K562 (cell line): ENCODE measurements around the gene SIGLEC14. TPM values are rescaled to one million over a fixed set of nuclear protein-coding genes. Genes with fewer than 3 reads are reported as not detected.

ENCODE experiments used
- CBX1 ChIP-seq: sonication (generic); IDR thresholded peaks from 2 replicates; pipeline ENCODE4 v1.6.1; 2016; ENCODE audit warnings: antibody characterized with exemption, low read depth, mild to moderate bottlenecking
- ILF3 ChIP-seq: fragments of 450-650 bp; IDR thresholded peaks from 2 replicates; pipeline ENCODE4 v1.6.1; 2018; ENCODE audit warnings: antibody characterized with exemption, mild to moderate bottlenecking, moderate library complexity, borderline replicate concordance
- MCM2 ChIP-seq: fragments of 450-650 bp; IDR thresholded peaks from 2 replicates; pipeline ENCODE4 v1.6.1; 2017; ENCODE audit warnings: low read depth, mild to moderate bottlenecking
- NCOR1 ChIP-seq: fragments of 450-650 bp; IDR thresholded peaks from 2 replicates; pipeline ENCODE4 v1.6.1; 2016; ENCODE audit warnings: mild to moderate bottlenecking, moderate library complexity
- POU5F1 ChIP-seq: fragments of 150-350 bp; IDR thresholded peaks from 2 replicates; pipeline ENCODE4 v1.6.1; 2014; ENCODE audit warnings: borderline replicate concordance, low read length, low read depth, mild to moderate bottlenecking; ENCODE audit not compliant: partially characterized antibody
- RBM25 ChIP-seq: fragments of 200-400 bp; formaldehyde crosslinking; IDR thresholded peaks from 2 replicates; pipeline ENCODE4 v1.6.1; 2018; ENCODE audit warnings: low read length, low read depth, moderate library complexity; ENCODE audit not compliant: severe bottlenecking
- RBM39 ChIP-seq: fragments of 200-400 bp; formaldehyde crosslinking; optimal IDR thresholded peaks from 2 replicates; pipeline ENCODE3; 2018; ENCODE audit warnings: low read depth, low read length
- TARDBP ChIP-seq: fragments of 450-650 bp; IDR thresholded peaks from 2 replicates; pipeline ENCODE4 v1.6.1; 2016
- TEAD1 ChIP-seq, 2 experiments: fragments of 450-650 bp in 1 of 2; sonication (generic) in 1 of 2; formaldehyde crosslinking; IDR thresholded peaks; 2 replicates each; pipeline versions ENCODE4 v1.4.0 to v1.8.0; 2020 to 2022; ENCODE audit warnings: mild to moderate bottlenecking in 2 of 2, missing genetic modification reagents in 1 of 2
- XRCC3 ChIP-seq: fragments of 450-650 bp; IDR thresholded peaks from 2 replicates; pipeline ENCODE4 v1.6.1; 2017; ENCODE audit warnings: mild to moderate bottlenecking, moderate library complexity
- ZFP30 ChIP-seq: fragments of 250-450 bp; sonication (Bioruptor Pico); IDR thresholded peaks from 2 replicates; pipeline ENCODE4 v1.8.0; 2022; ENCODE audit warnings: moderate library complexity, mild to moderate bottlenecking, inconsistent platforms, borderline replicate concordance
- ZSCAN32 ChIP-seq: fragments of 450-650 bp; formaldehyde crosslinking; IDR thresholded peaks from 2 replicates; pipeline ENCODE4 v1.4.0; 2020; ENCODE audit warnings: mild to moderate bottlenecking, moderate library complexity
- polyA plus RNA-seq, 8 experiments: library from polyadenylated mRNA; depleted of rRNA in 4 of 8; stranded (reverse) in 5 of 8; unstranded in 3 of 8; fragments of >200 nt; fragmentation: Nextera tagmentation in 2 of 8; fragmentation: Illumina TruSeq in 1 of 8; extraction: Ambion mirVana in 2 of 8; extraction: Trizol in 1 of 8; gene quantifications; 2 replicates each; pipeline versions ENCODE4 v1.2.1 to v1.2.3, GENCODE V29; 2011 to 2014; ENCODE audit warnings: inconsistent platforms in 1 of 8, missing spikeins in 1 of 8
- total RNA-seq, 7 experiments: library from RNA; depleted of rRNA in 6 of 7; stranded (reverse); fragments of >200 nt in 6 of 7; fragmentation: Illumina TruSeq in 2 of 7; extraction: Trizol in 2 of 7; gene quantifications; 2 replicates each; pipeline versions ENCODE4 v1.2.1 to v1.2.3, GENCODE V29; 2011 to 2021; ENCODE audit warnings: low replicate concordance in 1 of 7
- TF ChIP-seq, protein P1 (sequence below): fragments of 450-650 bp; IDR thresholded peaks from 2 replicates; pipeline ENCODE4 v1.6.1; 2016; ENCODE audit warnings: low read depth
- TF ChIP-seq, protein P2 (sequence below): sonication (generic); formaldehyde crosslinking; IDR thresholded peaks from 2 replicates; pipeline ENCODE4 v1.8.0; 2022; ENCODE audit warnings: mild to moderate bottlenecking, low read depth, missing genetic modification reagents
- TF ChIP-seq, protein P3 (sequence below): fragments of 150-350 bp; conservative IDR thresholded peaks from 2 replicates; pipeline ENCODE4 v1.6.1; 2014; ENCODE audit warnings: low read length

Gene SIGLEC14
- total and polyA plus RNA-seq, 9 of the 15 experiments (the other 6 are each of a cell fraction or from before 2014, with no cell fraction given) = not detected

DNA sequence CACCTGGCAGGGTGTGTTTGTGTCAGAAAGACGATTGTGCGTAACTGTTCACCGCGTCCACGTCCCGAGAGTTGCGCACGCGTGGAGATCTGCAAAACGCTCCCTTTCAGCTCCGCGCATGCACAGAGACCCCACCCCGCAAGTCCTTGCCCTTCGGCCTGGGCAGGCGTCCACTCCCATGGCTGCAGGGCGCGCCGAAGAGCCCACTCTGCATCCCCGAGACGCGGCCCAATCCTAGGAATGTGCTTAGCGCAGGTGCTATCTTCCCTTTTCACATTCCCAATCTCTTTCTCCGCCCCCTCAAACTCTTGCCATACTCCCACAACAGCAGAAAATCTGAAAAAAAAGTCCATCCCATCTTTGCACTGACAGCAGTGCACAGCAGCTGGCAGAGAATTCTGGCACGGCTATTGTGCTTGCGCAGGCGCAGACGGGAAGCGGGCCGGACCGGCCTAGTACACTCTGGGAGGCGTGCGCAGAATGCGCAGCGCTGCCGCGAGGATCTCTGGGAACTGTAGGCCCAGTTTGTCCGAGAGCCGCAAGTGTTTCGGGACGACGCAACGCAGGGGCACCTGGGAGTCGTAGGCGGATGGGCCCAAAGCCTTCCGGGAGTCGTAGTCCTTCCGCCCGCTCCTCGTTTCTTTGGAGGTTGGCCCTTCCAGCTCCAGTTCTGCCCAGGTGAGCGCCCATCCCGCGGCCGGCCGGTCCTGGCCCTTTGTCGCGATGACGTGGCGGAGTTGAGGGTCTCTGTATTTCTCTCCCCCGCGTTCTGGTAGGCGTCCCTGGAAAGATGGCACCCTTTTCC is 52.5 kb downstream of the SIGLEC14 start (continued):
- TF ChIP-seq TEAD1 (CRISPR knock-in tag; IDR thresholded peaks at IDR 0.05) = peak in 1 of 2 experiments; percentile 76; a peak in 2 of 4 replicates
- no peak for TF ChIP-seq RBM39
- no peak for TF ChIP-seq XRCC3
- TF ChIP-seq, protein P1, sequence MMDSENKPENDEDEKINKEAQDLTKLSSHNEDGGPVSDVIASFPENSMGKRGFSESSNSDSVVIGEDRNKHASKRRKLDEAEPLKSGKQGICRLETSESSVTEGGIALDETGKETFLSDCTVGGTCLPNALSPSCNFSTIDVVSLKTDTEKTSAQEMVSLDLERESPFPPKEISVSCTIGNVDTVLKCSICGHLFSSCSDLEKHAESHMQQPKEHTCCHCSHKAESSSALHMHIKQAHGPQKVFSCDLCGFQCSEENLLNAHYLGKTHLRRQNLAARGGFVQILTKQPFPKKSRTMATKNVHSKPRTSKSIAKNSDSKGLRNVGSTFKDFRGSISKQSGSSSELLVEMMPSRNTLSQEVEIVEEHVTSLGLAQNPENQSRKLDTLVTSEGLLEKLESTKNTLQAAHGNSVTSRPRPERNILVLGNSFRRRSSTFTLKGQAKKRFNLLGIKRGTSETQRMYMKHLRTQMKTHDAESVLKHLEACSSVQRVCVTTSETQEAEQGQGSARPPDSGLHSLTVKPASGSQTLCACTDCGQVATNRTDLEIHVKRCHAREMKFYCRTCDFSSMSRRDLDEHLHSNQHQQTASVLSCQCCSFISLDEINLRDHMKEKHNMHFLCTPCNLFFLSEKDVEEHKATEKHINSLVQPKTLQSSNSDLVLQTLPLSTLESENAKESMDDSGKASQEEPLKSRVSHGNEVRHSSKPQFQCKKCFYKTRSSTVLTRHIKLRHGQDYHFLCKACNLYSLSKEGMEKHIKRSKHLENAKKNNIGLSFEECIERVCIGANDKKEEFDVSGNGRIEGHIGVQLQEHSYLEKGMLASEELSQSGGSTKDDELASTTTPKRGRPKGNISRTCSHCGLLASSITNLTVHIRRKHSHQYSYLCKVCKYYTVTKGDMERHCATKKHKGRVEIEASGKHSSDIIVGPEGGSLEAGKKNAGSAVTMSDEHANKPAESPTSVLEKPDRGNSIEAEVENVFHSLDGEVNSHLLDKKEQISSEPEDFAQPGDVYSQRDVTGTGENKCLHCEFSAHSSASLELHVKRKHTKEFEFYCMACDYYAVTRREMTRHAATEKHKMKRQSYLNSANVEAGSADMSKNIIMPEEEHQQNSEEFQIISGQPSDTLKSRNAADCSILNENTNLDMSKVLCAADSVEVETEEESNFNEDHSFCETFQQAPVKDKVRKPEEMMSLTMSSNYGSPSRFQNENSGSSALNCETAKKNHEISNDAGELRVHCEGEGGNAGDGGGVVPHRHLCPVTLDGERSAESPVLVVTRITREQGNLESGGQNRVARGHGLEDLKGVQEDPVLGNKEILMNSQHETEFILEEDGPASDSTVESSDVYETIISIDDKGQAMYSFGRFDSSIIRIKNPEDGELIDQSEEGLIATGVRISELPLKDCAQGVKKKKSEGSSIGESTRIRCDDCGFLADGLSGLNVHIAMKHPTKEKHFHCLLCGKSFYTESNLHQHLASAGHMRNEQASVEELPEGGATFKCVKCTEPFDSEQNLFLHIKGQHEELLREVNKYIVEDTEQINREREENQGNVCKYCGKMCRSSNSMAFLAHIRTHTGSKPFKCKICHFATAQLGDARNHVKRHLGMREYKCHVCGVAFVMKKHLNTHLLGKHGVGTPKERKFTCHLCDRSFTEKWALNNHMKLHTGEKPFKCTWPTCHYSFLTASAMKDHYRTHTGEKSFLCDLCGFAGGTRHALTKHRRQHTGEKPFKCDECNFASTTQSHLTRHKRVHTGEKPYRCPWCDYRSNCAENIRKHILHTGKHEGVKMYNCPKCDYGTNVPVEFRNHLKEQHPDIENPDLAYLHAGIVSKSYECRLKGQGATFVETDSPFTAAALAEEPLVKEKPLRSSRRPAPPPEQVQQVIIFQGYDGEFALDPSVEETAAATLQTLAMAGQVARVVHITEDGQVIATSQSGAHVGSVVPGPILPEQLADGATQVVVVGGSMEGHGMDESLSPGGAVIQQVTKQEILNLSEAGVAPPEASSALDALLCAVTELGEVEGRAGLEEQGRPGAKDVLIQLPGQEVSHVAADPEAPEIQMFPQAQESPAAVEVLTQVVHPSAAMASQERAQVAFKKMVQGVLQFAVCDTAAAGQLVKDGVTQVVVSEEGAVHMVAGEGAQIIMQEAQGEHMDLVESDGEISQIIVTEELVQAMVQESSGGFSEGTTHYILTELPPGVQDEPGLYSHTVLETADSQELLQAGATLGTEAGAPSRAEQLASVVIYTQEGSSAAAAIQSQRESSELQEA = no peak
- TF ChIP-seq, protein P2, sequence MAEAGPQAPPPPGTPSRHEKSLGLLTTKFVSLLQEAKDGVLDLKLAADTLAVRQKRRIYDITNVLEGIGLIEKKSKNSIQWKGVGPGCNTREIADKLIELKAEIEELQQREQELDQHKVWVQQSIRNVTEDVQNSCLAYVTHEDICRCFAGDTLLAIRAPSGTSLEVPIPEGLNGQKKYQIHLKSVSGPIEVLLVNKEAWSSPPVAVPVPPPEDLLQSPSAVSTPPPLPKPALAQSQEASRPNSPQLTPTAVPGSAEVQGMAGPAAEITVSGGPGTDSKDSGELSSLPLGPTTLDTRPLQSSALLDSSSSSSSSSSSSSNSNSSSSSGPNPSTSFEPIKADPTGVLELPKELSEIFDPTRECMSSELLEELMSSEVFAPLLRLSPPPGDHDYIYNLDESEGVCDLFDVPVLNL (CRISPR knock-in tag) = no peak
- no peak for TF ChIP-seq ZSCAN32
- no peak for TF ChIP-seq ILF3
- TF ChIP-seq MCM2 = no peak
- no peak for TF ChIP-seq ZFP30 (CRISPR knock-in tag)
- TF ChIP-seq TARDBP = no peak
- no peak for TF ChIP-seq NCOR1
- TF ChIP-seq POU5F1 = peak; percentile 91
- TF ChIP-seq CBX1 = no peak
- TF ChIP-seq, protein P3, sequence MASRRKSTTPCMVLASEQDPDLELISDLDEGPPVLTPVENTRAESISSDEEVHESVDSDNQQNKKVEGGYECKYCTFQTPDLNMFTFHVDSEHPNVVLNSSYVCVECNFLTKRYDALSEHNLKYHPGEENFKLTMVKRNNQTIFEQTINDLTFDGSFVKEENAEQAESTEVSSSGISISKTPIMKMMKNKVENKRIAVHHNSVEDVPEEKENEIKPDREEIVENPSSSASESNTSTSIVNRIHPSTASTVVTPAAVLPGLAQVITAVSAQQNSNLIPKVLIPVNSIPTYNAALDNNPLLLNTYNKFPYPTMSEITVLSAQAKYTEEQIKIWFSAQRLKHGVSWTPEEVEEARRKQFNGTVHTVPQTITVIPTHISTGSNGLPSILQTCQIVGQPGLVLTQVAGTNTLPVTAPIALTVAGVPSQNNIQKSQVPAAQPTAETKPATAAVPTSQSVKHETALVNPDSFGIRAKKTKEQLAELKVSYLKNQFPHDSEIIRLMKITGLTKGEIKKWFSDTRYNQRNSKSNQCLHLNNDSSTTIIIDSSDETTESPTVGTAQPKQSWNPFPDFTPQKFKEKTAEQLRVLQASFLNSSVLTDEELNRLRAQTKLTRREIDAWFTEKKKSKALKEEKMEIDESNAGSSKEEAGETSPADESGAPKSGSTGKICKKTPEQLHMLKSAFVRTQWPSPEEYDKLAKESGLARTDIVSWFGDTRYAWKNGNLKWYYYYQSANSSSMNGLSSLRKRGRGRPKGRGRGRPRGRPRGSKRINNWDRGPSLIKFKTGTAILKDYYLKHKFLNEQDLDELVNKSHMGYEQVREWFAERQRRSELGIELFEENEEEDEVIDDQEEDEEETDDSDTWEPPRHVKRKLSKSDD = no peak
- TF ChIP-seq RBM25 = no peak
